GM19328 (cell line): Measurements from ENCODE around the gene LDHA.
A peak's percentile ranks its signal among the peaks of the same experiment; 100 is the strongest.
"Not testable (repeated sequence)": the region's sequence is repeated elsewhere in the genome, so short reads cannot be mapped to it uniquely, and the experiment has no call there.

Source experiments
- ATAC-seq: cut with Tn5 transposase; IDR thresholded peaks from one replicate; pipeline ENCODE4 v1.9.1; 2021; ENCODE audit warnings: mild to moderate bottlenecking, moderate library complexity; ENCODE audit not compliant: unreplicated experiment

The LDHA gene

GRCh38 chr11:18393581-18394274 is 635 bp upstream of the LDHA start:
- ATAC-seq, result no peak

GRCh38 chr11:18394928-18395734 is 768 bp downstream of the LDHA start:
- ATAC-seq, result no peak

GRCh38 chr11:18395735-18396504 is 1.6 kb downstream of the LDHA start:
- ATAC-seq, result peak; percentile 63

GRCh38 chr11:18397921-18398320 is 3.6 kb downstream of the LDHA start:
- ATAC-seq, result no peak

GRCh38 chr11:18401077-18401476 is 6.7 kb downstream of the LDHA start:
- ATAC-seq, result not testable (repeated sequence)

GRCh38 chr11:18404062-18404461 is 9.7 kb downstream of the LDHA start:
- no peak for ATAC-seq

GRCh38 chr11:18407400-18407799 is 13.0 kb downstream of the LDHA start:
- not testable (repeated sequence) for ATAC-seq

- no peak for ATAC-seq
These were observed 14.4 kb downstream of the LDHA start for GRCh38 chr11:18408558-18409291.

GRCh38 chr11:18416459-18416858 is 22.1 kb downstream of the LDHA start:
- ATAC-seq, result no peak

- ATAC-seq, result no peak
These were observed 24.7 kb downstream of the LDHA start for GRCh38 chr11:18419040-18419439.

GRCh38 chr11:18420067-18420466 is 25.7 kb downstream of the LDHA start:
- no peak for ATAC-seq

- ATAC-seq, result no peak
These were observed 32.9 kb downstream of the LDHA start for GRCh38 chr11:18427240-18427639.

GRCh38 chr11:18429332-18429731 is 35.0 kb downstream of the LDHA start:
- ATAC-seq, result no peak

GRCh38 chr11:18438691-18439090 is 44.3 kb downstream of the LDHA start:
- ATAC-seq, result no peak

GRCh38 chr11:18449251-18449650 is 54.9 kb downstream of the LDHA start:
- ATAC-seq, result no peak

- no peak for ATAC-seq
These were observed 58.6 kb downstream of the LDHA start for GRCh38 chr11:18452927-18453326.

GRCh38 chr11:18455686-18456372 is 61.5 kb downstream of the LDHA start, which contains the start of gene LDHAL6A:
Gene LDHAL6A, plus strand, starts transcription at chr11:18455856. Its CDS starts 825 bp downstream, at chr11:18456681.
- ATAC-seq, result no peak

- ATAC-seq, result no peak
These were observed 63.1 kb downstream of the LDHA start for GRCh38 chr11:18457450-18457849.
